GM19395 (cell line): Measurements from ENCODE around the gene ZNF507.
"Not testable (repeated sequence)": the region's sequence is repeated elsewhere in the genome, so short reads cannot be mapped to it uniquely, and the experiment has no call there.

Source experiments
- ATAC-seq: cut with Tn5 transposase; IDR thresholded peaks from one replicate; pipeline ENCODE4 v1.9.1; 2021; ENCODE audit warnings: mild to moderate bottlenecking, moderate library complexity; ENCODE audit not compliant: unreplicated experiment

ZNF507 gene

GRCh38 chr19:32406161-32407003 lies 61.0 kb downstream of the ZNF507 start:
- ATAC-seq = no peak

DNA sequence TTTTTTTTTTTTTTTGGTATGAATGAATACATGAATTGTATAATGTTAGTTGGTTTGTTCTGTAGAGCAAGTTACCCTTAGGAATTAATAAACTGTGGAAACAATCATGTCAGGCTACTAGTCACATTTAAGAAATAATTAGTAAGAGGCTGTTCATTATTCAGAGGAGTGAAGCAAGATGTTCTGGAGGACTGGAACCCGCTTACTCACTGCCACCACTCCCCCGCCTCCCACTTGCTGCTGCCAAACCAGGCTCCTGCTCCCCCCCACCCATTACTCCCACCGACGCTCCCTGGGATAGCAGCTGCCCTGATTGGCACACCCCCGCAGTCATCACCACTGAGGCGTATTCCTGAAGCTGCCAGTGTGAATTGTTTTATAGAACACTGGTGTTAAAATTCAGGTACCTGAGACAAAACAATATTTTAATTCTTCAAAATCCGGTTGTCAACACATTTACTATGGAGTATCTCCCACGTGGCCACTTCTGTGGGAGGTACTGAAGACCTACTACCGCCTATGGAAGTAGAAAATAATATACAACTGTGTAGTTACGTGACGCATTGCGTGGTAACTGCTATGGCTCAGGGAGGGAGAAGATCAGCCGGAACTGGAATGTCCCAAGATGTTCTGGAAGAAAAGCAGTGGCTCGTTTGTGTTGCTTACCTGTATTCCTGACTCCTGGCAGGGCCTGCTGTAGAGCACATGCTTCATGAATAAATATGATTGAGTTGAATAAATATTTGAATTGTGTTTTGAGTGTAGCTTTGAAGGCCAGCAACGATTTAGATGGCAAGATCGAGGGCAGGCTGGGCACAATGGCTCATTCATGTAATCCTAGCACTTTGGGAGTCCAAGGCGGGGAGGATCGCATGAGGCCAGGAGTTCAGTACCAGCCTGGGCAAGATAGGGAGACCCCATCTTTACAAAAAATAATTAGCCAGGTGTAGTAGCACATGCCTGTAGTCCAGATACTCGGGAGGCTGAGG lies 61.9 kb downstream of the ZNF507 start:
- no peak for ATAC-seq

- ATAC-seq = no peak
These were observed 69.8 kb downstream of the ZNF507 start for GRCh38 chr19:32415246-32415645.

- no peak for ATAC-seq
These were observed 70.3 kb downstream of the ZNF507 start for GRCh38 chr19:32415669-32416068.

DNA sequence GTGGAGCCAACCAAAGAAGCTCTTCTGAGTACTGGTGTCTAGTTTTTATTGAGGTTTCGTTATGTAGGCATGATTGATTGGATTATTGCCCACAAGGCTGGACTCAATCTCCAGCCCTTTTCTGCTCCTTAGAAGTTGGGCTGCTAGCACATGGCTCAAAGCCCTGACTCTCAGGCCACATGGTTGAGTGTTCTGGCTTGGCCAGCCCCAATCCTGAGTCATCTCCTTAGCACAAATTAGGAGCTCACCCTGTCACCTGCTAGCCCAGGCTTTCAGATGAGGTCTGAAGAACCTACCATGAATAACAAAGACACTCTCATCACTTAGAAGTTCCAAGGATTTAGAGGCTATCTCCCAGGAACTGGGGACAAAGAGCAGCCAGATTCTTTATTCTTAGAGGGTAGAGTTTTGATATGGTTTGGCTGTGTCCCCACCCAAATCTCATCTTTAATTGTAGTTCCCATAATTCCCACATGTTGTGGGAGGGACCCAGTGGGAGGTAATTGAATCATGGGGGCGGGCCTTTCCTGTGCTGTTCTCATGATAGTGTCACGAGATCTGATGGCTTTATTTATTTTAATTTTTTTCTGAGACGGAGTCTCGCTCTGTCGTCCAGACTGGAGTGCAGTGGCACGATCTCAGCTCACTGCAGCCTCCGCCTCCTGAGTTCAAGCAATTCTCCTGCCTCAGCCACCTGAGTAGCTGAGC lies 71.5 kb downstream of the ZNF507 start:
- no peak for ATAC-seq

DNA sequence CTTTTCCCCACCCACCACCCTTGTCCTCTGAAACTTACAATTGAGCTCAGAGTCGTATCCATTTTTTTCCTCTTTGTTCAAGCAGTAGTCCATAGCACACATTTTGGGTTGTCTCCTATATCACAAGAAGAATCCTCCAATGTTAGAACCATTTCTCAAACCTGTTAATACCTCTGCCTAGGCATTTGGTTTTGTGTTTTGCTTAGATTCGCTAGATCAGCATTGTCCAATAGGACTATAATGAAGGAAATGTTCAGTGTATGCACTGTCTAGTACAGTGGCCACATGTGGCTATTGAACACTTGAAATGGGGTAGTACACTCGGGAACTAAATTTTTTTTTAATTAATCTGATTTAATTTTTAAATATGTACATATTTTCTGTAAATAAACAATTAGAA lies 72.7 kb downstream of the ZNF507 start:
- ATAC-seq = no peak

DNA sequence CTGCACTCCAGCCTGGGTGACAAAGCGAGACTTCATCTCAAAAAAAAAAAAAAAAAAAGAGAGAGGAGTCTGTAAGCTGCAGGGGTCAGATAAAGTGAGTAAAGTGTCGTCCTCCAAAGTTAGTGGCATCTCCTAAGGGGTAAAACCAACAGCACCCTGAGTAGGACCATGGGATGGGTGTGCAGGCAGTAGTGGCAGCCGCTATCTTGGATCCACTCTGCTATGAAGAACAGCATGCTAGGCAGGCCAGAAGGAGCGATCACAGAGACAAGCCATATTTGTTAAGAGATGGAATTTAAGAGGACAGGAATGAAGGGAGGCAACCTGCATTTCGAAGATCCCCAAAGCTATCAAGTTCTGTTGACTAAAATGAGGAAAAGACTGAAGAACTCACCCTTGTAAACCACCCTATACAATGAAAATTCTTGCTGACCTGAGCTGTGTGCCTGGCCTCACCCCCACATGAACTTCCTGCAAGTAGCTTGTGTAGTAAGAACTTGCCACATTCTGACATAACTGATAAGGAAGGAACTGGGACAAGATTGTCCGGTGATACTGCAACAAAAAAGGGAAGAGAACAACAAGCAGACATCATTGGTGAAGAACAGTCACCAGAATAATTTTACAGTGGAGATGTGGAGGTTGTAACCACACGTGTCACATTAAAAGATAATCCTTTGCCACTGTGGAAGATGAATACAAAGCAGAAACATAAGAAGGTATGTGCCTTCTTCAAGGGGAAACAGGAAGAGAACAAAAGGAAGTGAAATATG lies 76.4 kb downstream of the ZNF507 start:
- no peak for ATAC-seq

DNA sequence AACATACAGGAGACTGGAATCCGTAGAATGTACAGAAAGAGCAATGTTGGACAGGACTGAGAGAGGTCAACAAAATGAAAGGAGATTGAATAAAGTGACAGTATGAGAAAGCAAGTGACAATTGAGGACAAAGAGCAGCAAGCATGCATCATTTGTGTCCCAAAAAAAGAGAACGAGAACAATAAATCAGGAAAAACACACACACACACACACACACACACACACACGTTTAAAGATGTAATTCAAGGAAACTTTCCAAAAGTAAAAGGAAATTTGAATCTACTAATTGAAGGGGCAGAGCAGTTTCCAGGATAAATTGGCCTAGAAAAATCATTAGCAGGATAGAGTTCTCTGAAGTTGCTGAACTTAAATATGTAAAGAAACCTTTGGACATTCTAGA lies 77.0 kb downstream of the ZNF507 start:
- no peak for ATAC-seq

DNA sequence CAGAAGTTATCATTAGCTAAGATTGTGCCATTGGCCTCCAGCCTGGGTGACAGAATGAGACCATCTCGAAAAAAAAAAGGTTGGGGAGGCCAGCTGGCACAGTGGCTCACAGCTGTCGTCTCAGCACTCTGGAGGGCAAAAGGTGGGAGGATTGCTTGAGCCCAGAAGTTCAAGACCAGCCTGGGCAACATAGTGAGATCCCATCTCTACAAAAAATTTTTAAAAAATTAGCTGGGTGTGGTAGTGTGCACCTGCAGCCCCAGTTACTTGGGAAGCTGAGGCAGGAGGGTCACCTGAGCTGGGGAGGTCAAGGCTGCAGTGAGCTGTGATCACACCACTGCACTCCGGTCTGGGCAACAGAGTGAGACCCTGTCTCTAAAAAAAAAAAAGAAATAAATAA lies 78.5 kb downstream of the ZNF507 start:
- ATAC-seq = not testable (repeated sequence)

GRCh38 chr19:32427536-32427935 lies 82.1 kb downstream of the ZNF507 start:
- no peak for ATAC-seq

DNA sequence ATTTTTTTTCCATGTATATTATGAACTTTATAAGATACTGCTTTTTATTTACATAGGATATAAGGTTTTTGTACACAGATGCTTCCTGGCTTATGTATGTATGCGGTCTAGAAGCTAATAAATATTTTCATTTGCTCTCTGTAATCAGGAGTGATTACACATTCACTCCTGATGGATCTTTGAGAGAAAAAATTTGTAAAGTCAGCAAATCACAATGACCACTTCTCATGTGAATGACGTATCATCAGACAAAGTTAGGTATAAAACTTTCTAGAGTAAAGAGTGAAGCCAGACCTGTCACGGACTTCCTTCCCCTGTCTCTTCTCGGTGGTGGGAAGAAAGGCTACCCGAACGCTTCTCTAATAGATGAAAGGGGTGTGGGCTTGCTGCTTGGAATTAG lies 91.3 kb downstream of the ZNF507 start:
- ATAC-seq = no peak

DNA sequence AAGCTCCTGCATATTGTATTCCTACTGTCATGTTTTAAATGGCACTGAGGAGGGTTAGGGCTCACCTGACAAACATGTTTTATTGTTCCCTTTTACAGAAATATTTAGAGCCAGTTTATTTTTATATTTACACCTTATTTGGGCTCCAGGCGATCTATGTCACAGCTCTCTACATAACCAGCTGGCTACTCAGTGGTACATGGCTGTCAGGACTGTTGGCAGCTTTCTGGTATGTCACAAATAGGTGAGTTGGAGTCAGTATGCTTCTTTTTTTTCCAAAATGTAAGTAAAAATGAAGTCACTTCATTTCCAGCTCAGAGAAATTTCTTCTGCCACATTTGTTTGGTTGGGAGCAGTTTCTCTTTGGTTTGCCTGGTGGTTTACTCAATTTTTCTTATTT lies 91.7 kb downstream of the ZNF507 start:
- ATAC-seq = no peak
